Measurements from ENCODE around the gene MUCL3. TPM values are rescaled to one million over a fixed set of nuclear protein-coding genes. Genes with fewer than 3 reads are reported as not detected.
A peak's percentile ranks its signal among the peaks of the same experiment; 100 is the strongest.
"Not testable (repeated sequence)": the region's sequence is repeated elsewhere in the genome, so short reads cannot be mapped to it uniquely, and the experiment has no call there.

Gene MUCL3
- total RNA-seq, 1 experiment from 2014 or later, result 0.15 TPM

DNA sequence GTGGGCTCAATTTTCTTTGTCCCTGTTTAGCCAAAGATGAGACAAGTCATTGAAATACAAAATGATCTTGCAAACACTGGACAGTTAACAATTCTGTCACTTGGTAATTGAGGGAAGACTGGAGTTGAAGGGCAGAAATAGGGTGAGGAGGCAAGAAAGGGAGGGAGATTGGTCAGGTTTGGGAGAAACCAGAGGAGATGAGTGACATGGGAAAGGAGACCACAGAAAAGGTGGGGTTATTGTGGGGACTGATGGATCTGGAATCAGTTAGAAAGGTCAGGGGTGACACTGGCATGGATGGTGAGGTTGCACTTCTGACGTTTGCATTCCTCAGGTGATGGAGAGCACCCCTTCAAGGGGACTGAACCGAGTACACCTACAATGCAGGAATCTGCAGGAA lies 32.1 kb upstream of the MUCL3 start:
- Mint-ChIP-seq H3K4me3 (peak overlapping the region; percentile 100), H3K36me3 (peaks cover 19% of the 10 kb centered on the region), H3K4me1 (peaks cover 19% of the 10 kb centered on the region), H3K9me3 (no peaks in the 10 kb centered on the region), H3K27ac (peak overlapping the region; percentile 75; the same call in 1 of the 2 replicates), H3K27me3 (ENCODE audit: low read depth) (no peaks in the 10 kb centered on the region; the same call in 1 of the 2 replicates)
- ATAC-seq (no peak), DNase-seq (ENCODE audit: low spot score) (no peak)
- ChIA-PET CTCF (interaction anchor here (1.1 to 2.0 kb wide), 6 partner anchors 26 to 229 kb away, joined by 3 to 18 read pairs (median 6); no protein-coding TSS in a partner anchor), POLR2A (interaction anchor here (0.6 to 1.4 kb wide), 2 partner anchors 73 to 162 kb away, joined by 3 to 7 read pairs; no protein-coding TSS in a partner anchor)
- TF ChIP-seq, protein P1, sequence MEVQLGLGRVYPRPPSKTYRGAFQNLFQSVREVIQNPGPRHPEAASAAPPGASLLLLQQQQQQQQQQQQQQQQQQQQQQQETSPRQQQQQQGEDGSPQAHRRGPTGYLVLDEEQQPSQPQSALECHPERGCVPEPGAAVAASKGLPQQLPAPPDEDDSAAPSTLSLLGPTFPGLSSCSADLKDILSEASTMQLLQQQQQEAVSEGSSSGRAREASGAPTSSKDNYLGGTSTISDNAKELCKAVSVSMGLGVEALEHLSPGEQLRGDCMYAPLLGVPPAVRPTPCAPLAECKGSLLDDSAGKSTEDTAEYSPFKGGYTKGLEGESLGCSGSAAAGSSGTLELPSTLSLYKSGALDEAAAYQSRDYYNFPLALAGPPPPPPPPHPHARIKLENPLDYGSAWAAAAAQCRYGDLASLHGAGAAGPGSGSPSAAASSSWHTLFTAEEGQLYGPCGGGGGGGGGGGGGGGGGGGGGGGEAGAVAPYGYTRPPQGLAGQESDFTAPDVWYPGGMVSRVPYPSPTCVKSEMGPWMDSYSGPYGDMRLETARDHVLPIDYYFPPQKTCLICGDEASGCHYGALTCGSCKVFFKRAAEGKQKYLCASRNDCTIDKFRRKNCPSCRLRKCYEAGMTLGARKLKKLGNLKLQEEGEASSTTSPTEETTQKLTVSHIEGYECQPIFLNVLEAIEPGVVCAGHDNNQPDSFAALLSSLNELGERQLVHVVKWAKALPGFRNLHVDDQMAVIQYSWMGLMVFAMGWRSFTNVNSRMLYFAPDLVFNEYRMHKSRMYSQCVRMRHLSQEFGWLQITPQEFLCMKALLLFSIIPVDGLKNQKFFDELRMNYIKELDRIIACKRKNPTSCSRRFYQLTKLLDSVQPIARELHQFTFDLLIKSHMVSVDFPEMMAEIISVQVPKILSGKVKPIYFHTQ (CRISPR knock-in tag; IDR thresholded peaks at IDR 0.05), result no peak

DNA sequence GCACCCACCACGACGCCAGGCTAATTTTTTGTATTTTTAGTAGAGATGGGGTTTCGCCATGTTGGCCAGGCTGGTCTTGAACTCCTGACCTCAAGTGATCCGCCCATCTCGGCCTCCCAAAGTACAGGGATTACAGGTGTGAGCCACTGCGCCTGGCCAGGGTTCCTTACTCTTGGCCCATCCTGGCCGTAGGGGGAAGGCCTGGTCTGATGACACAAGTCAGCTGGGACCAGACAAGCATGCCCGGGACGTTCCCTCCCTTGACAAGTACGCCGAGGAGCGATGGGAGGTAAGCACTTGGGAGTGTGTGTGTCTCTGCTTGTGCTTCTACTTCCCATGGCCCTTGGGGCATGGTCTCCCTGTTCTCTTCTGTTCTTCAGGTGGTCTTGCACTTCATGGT lies 30.3 kb upstream of the MUCL3 start:
- H3K9me3 Mint-ChIP-seq; POLR2A ChIA-PET; H3K27ac Mint-ChIP-seq; ATAC-seq; H3K27me3 Mint-ChIP-seq (ENCODE audit: low read depth); DNase-seq (ENCODE audit: low spot score); CTCF ChIA-PET: not testable (repeated sequence)
- H3K4me3 Mint-ChIP-seq, result 0 out of 2 replicates have a peak overlapping the region, but pooled peaks have one; percentile 24
- H3K4me1 Mint-ChIP-seq, result peaks cover 30% of the 10 kb centered on the region
- peaks cover 19% of the 10 kb centered on the region for H3K36me3 Mint-ChIP-seq

DNA sequence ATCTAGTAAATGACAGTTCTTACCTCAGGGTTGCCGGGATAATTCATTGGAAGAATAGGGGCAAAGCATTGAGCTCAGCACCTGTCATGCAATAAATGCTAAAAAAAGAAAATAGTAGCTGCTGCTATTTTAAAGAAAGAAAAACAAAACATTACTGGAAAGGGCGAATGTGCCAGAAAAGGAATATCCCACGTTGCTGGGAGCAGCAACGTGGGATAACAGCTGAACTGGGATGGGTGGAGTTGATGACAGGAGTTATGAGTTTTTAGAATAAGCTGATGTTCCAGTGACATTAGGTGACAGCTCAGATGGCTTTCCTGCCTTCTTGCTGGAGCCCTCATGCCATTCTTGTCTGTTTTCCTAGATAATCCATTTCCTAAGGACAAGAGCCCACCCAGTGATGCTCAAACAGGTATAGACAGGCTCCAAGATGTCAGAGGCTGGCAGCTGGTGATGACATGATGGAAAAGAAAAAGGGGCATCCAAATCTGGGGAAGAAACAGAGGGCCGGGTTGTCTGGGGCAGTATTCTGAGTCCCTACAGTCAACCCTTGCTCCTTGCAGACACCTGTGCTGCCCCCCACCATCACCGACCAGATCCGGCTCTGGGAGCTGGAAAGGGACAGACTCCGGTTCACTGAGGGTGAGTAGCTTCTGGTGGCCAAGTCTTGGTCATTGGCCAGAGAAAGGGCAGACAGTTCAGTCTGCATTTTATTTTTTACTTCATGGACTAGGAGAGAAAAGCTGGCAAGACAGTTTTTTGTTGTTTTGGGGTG lies 27.8 kb upstream of the MUCL3 start:
- CTCF ChIA-PET, result interaction anchor here (0.6 to 6.4 kb wide), 31 partner anchors 11 to 502 kb away, joined by 3 to 124 read pairs (median 5); partner anchors contain the start of genes DDR1 and MUCL3
- H3K4me1 Mint-ChIP-seq, result peaks cover 31% of the 10 kb centered on the region
- H3K9me3 Mint-ChIP-seq, result no peaks in the 10 kb centered on the region
- H3K27me3 Mint-ChIP-seq (ENCODE audit: low read depth), result no peaks in the 10 kb centered on the region; the same call in 1 of the 2 replicates
- H3K4me3 Mint-ChIP-seq, result peak overlapping the region; percentile 90
- ATAC-seq, result no peak
- DNase-seq (ENCODE audit: low spot score), result no peak
- POLR2A ChIA-PET, result interaction anchor here (0.5 to 2.2 kb wide), 6 partner anchors 12 to 802 kb away, joined by 3 to 12 read pairs (median 6); no protein-coding TSS in a partner anchor
- H3K27ac Mint-ChIP-seq, result peak overlapping the region; percentile 25
- peaks cover 41% of the 10 kb centered on the region for H3K36me3 Mint-ChIP-seq
- TF ChIP-seq ZMAT4 (CRISPR knock-in tag; IDR thresholded peaks at IDR 0.05), result no peak
- TF ChIP-seq JUN (CRISPR knock-in tag; IDR thresholded peaks at IDR 0.05), result no peak
- no peak for TF ChIP-seq TCF7 (CRISPR knock-in tag; IDR thresholded peaks at IDR 0.05; ENCODE audit: low read depth)
- no peak for TF ChIP-seq NR1H2 (CRISPR knock-in tag; IDR thresholded peaks at IDR 0.05)
- no peak for TF ChIP-seq TP53 (CRISPR knock-in tag; IDR thresholded peaks at IDR 0.05)
- no peak for TF ChIP-seq JAZF1 (CRISPR knock-in tag; IDR thresholded peaks at IDR 0.05)
- no peak for TF ChIP-seq ZNF263 (CRISPR knock-in tag; IDR thresholded peaks at IDR 0.05; ENCODE audit: low read depth)
- no peak for TF ChIP-seq STAT6 (CRISPR knock-in tag; conservative IDR thresholded peaks at IDR 0.05; ENCODE audit: low read depth)
- TF ChIP-seq, protein P2, sequence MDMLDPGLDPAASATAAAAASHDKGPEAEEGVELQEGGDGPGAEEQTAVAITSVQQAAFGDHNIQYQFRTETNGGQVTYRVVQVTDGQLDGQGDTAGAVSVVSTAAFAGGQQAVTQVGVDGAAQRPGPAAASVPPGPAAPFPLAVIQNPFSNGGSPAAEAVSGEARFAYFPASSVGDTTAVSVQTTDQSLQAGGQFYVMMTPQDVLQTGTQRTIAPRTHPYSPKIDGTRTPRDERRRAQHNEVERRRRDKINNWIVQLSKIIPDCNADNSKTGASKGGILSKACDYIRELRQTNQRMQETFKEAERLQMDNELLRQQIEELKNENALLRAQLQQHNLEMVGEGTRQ (CRISPR knock-in tag; IDR thresholded peaks at IDR 0.05), result no peak
- TF ChIP-seq, protein P3, sequence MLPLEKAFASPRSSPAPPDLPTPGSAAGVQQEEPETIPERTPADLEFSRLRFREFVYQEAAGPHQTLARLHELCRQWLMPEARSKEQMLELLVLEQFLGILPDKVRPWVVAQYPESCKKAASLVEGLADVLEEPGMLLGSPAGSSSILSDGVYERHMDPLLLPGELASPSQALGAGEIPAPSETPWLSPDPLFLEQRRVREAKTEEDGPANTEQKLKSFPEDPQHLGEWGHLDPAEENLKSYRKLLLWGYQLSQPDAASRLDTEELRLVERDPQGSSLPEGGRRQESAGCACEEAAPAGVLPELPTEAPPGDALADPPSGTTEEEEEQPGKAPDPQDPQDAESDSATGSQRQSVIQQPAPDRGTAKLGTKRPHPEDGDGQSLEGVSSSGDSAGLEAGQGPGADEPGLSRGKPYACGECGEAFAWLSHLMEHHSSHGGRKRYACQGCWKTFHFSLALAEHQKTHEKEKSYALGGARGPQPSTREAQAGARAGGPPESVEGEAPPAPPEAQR (CRISPR knock-in tag; IDR thresholded peaks at IDR 0.05), result no peak
- TF ChIP-seq, protein P4, sequence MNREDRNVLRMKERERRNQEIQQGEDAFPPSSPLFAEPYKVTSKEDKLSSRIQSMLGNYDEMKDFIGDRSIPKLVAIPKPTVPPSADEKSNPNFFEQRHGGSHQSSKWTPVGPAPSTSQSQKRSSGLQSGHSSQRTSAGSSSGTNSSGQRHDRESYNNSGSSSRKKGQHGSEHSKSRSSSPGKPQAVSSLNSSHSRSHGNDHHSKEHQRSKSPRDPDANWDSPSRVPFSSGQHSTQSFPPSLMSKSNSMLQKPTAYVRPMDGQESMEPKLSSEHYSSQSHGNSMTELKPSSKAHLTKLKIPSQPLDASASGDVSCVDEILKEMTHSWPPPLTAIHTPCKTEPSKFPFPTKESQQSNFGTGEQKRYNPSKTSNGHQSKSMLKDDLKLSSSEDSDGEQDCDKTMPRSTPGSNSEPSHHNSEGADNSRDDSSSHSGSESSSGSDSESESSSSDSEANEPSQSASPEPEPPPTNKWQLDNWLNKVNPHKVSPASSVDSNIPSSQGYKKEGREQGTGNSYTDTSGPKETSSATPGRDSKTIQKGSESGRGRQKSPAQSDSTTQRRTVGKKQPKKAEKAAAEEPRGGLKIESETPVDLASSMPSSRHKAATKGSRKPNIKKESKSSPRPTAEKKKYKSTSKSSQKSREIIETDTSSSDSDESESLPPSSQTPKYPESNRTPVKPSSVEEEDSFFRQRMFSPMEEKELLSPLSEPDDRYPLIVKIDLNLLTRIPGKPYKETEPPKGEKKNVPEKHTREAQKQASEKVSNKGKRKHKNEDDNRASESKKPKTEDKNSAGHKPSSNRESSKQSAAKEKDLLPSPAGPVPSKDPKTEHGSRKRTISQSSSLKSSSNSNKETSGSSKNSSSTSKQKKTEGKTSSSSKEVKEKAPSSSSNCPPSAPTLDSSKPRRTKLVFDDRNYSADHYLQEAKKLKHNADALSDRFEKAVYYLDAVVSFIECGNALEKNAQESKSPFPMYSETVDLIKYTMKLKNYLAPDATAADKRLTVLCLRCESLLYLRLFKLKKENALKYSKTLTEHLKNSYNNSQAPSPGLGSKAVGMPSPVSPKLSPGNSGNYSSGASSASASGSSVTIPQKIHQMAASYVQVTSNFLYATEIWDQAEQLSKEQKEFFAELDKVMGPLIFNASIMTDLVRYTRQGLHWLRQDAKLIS (CRISPR knock-in tag; IDR thresholded peaks at IDR 0.05; ENCODE audit: borderline replicate concordance), result no peak
- TF ChIP-seq, protein P5, sequence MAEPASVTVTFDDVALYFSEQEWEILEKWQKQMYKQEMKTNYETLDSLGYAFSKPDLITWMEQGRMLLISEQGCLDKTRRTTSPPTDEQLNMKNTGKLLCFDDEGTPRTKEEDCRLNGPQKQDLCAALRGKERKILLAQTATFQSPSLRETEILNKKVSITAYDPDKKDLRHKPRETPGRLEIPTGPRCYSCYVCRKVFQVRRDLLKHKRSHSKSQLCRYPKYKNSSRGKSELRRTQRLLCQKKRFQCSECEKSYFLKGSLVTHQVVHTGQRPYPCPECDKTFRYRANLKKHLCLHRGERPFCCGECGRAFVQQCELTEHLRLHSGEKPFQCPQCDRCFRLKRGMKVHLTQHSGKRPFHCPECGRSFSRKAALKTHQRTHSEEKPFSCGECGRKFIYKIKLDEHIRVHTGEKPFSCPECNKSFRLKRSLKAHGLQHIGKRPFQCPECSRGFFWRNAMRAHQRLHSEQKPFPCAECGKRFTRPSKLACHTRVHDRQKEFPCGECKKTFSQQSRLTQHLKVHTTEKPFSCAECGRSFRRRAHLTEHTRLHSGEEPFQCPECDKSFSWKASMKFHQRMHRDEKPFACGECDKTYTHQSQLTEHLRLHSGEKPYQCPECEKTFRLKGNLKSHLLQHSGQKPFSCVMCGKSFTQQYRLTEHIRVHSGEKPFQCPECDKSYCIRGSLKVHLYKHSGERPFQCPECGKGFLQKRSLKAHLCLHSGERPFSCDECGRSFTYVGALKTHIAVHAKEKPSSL (CRISPR knock-in tag; conservative IDR thresholded peaks at IDR 0.05), result no peak
